Measurements from ENCODE around the gene EPHA3. TPM values are rescaled to one million over a fixed set of nuclear protein-coding genes. Genes with fewer than 3 reads are reported as not detected.

The EPHA3 gene
- total RNA-seq, 2 experiments from 2014 or later: not detected

- Mint-ChIP-seq H3K4me1 (ENCODE audit: low read depth) (no peaks in the 10 kb centered on the region), H3K36me3 (ENCODE audit: low read depth) (no peaks in the 10 kb centered on the region), H3K27me3 (no peaks in the 10 kb centered on the region), H3K9me3 (peaks cover 16% of the 10 kb centered on the region), H3K4me3 (no peak overlapping the region), H3K27ac (no peak overlapping the region)
- no peaks in the 10 kb centered on the region for H3K27me3 ChIP-seq (ENCODE audit: control insufficient read depth in 1 of 2, insufficient read depth in 2 of 2, low read length in 2 of 2)
- CTCF ChIA-PET: no interaction called here
- no peak overlapping the region for H3K4me3 ChIP-seq (ENCODE audit: low read length)
- no peak for DNase-seq
- no peak overlapping the region for H3K27ac ChIP-seq (ENCODE audit: low read depth in 1 of 2, low read length in 2 of 2)
- intact Hi-C loops (cut with DNase I, micrococcal nuclease): no loop called here
- POLR2A ChIA-PET: no interaction called here
- no peak for TF ChIP-seq CTCF (IDR thresholded peaks at IDR 0.05)
- no peaks in the 10 kb centered on the region for H3K36me3 ChIP-seq (ENCODE audit: insufficient read depth, low read length)
- H3K4me1 ChIP-seq (ENCODE audit: insufficient read depth, low read length): no peaks in the 10 kb centered on the region
- peaks cover 0 to 3% of the 10 kb centered on the region in 2 experiments for H3K9me3 ChIP-seq (ENCODE audit: control insufficient read depth in 1 of 2, insufficient read depth in 1 of 2, low read length in 2 of 2)
- ATAC-seq (ENCODE audit: poor library complexity): no peak
These were observed 189.8 kb downstream of the EPHA3 start for GRCh38 chr3:89297199-89297598.

GRCh38 chr3:89300526-89300925, 193.1 kb downstream of the EPHA3 start:
- Histone ChIP-seq H3K27ac (ENCODE audit: low read depth in 1 of 2, low read length in 2 of 2) (no peak overlapping the region), H3K27me3 (ENCODE audit: control insufficient read depth in 1 of 2, insufficient read depth in 2 of 2, low read length in 2 of 2) (no peaks in the 10 kb centered on the region), H3K9me3 (ENCODE audit: control insufficient read depth in 1 of 2, insufficient read depth in 1 of 2, low read length in 2 of 2) (peaks cover 0 to 3% of the 10 kb centered on the region in 2 experiments), H3K36me3 (ENCODE audit: insufficient read depth, low read length) (no peaks in the 10 kb centered on the region), H3K4me1 (ENCODE audit: insufficient read depth, low read length) (no peaks in the 10 kb centered on the region), H3K4me3 (ENCODE audit: low read length) (no peak overlapping the region)
- peaks cover 16% of the 10 kb centered on the region for H3K9me3 Mint-ChIP-seq
- no peak for TF ChIP-seq CTCF (IDR thresholded peaks at IDR 0.05)
- H3K4me1 Mint-ChIP-seq (ENCODE audit: low read depth): no peaks in the 10 kb centered on the region
- no peaks in the 10 kb centered on the region for H3K27me3 Mint-ChIP-seq
- no peak overlapping the region for H3K27ac Mint-ChIP-seq
- ChIA-PET POLR2A (no interaction called here), CTCF (no interaction called here)
- DNase-seq (no peak), ATAC-seq (ENCODE audit: poor library complexity) (no peak)
- no peak overlapping the region for H3K4me3 Mint-ChIP-seq
- intact Hi-C loops (cut with DNase I, micrococcal nuclease): no loop called here
- no peaks in the 10 kb centered on the region for H3K36me3 Mint-ChIP-seq (ENCODE audit: low read depth)

- Histone ChIP-seq H3K36me3 (ENCODE audit: insufficient read depth, low read length) (no peaks in the 10 kb centered on the region), H3K27me3 (ENCODE audit: control insufficient read depth in 1 of 2, insufficient read depth in 2 of 2, low read length in 2 of 2) (no peaks in the 10 kb centered on the region), H3K27ac (ENCODE audit: low read depth in 1 of 2, low read length in 2 of 2) (no peak overlapping the region), H3K4me3 (ENCODE audit: low read length) (no peak overlapping the region), H3K9me3 (ENCODE audit: control insufficient read depth in 1 of 2, insufficient read depth in 1 of 2, low read length in 2 of 2) (peaks cover 0 to 3% of the 10 kb centered on the region in 2 experiments), H3K4me1 (ENCODE audit: insufficient read depth, low read length) (no peaks in the 10 kb centered on the region)
- Mint-ChIP-seq H3K9me3 (peaks cover 12% of the 10 kb centered on the region), H3K27me3 (no peaks in the 10 kb centered on the region), H3K4me1 (ENCODE audit: low read depth) (no peaks in the 10 kb centered on the region), H3K27ac (no peak overlapping the region), H3K36me3 (ENCODE audit: low read depth) (no peaks in the 10 kb centered on the region), H3K4me3 (no peak overlapping the region)
- ATAC-seq (ENCODE audit: poor library complexity): no peak
- POLR2A ChIA-PET: no interaction called here
- DNase-seq: no peak
- no peak for TF ChIP-seq CTCF (IDR thresholded peaks at IDR 0.05)
- CTCF ChIA-PET: no interaction called here
- intact Hi-C loops (cut with DNase I, micrococcal nuclease): no loop called here
These were observed 193.6 kb downstream of the EPHA3 start for GRCh38 chr3:89300981-89301380.

All from CD4-positive, alpha-beta T cell (primary cell).